Measurements from ENCODE around the gene BCL2. TPM values are rescaled to one million over a fixed set of nuclear protein-coding genes. Genes with fewer than 3 reads are reported as not detected.
A peak's percentile ranks its signal among the peaks of the same experiment; 100 is the strongest.

The BCL2 gene
- polyA plus RNA-seq, 1 of the 3 experiments (the other 2 are of a cell fraction) = 1.5 TPM

- no peak overlapping the region for H3K4me3 ChIP-seq (ENCODE audit: low read depth in 2 of 2, low read length in 1 of 2)
- peak overlapping the region; percentile 33; the same call in 1 of the 2 replicates for H2AFZ ChIP-seq (ENCODE audit: low read depth)
- ChIA-PET CTCF (interaction anchor here (1.0 to 1.9 kb wide), 4 partner anchors 7 to 161 kb away, joined by 3 to 4 read pairs (median 4); no protein-coding TSS in a partner anchor), POLR2A (no interaction called here)
- DNase-seq = no peak
- H3K27me3 ChIP-seq (ENCODE audit: insufficient read depth) = no peaks in the 10 kb centered on the region
- H3K4me1 ChIP-seq (ENCODE audit: control insufficient read depth in 1 of 2, insufficient read depth in 2 of 2, low read depth in 1 of 2, low read length in 1 of 2) = peaks cover 11 to 37% of the 10 kb centered on the region in 2 experiments; a peak in 2 of 4 replicates
- 91% methylated on average over 7 of the region's 7 CpGs for WGBS (ENCODE audit: low lambda C conversion rate)
- H3K4me2 ChIP-seq = peak overlapping the region; percentile 59; the same call in 1 of the 2 replicates
- no peaks in the 10 kb centered on the region for H3K36me3 ChIP-seq (replicated peaks in 1 of 2; ENCODE audit: control insufficient read depth in 1 of 2, insufficient read depth in 2 of 2, low read length in 1 of 2)
- no peak overlapping the region for H3K9ac ChIP-seq
- H4K20me1 ChIP-seq (ENCODE audit: insufficient read depth) = no peaks in the 10 kb centered on the region
- no peak for TF ChIP-seq ZBTB33 (IDR thresholded peaks at IDR 0.05; ENCODE audit: borderline replicate concordance, low read depth)
- TF ChIP-seq TEAD4 (IDR thresholded peaks at IDR 0.05; ENCODE audit: borderline replicate concordance, insufficient read depth) = no peak
- TF ChIP-seq REST (IDR thresholded peaks at IDR 0.05; ENCODE audit: low read depth, low read length) = no peak
- no peak for TF ChIP-seq MXI1 (IDR thresholded peaks at IDR 0.05; ENCODE audit: low read depth, low read length)
- no peaks in the 10 kb centered on the region for H3K79me2 ChIP-seq (ENCODE audit: insufficient read depth)
- peak overlapping the region; percentile 79 to 83; a peak in 3 of 4 replicates for H3K27ac ChIP-seq (ENCODE audit: low read depth in 2 of 2, low read length in 1 of 2)
- H3K9me2 ChIP-seq = no peaks in the 10 kb centered on the region
- H3F3A ChIP-seq (replicated peaks; ENCODE audit: insufficient read depth) = peaks cover 6% of the 10 kb centered on the region
- H3K9me3 ChIP-seq = no peaks in the 10 kb centered on the region
Measured at GRCh38 chr18:63162271-63163014, 157.1 kb downstream of the BCL2 start.

- peak overlapping the region; percentile 19; the same call in 1 of the 2 replicates for H3K9ac ChIP-seq
- peak overlapping the region; percentile 79 to 83 for H3K27ac ChIP-seq (ENCODE audit: low read depth in 2 of 2, low read length in 1 of 2)
- ChIA-PET CTCF (interaction anchor here (1.5 to 1.9 kb wide), 2 partner anchors 18 to 161 kb away, joined by 3 to 4 read pairs; no protein-coding TSS in a partner anchor), POLR2A (no interaction called here)
- peaks cover 11 to 37% of the 10 kb centered on the region in 2 experiments; a peak in 2 of 4 replicates for H3K4me1 ChIP-seq (ENCODE audit: control insufficient read depth in 1 of 2, insufficient read depth in 2 of 2, low read depth in 1 of 2, low read length in 1 of 2)
- H3K9me2 ChIP-seq = no peaks in the 10 kb centered on the region
- H3F3A ChIP-seq (replicated peaks; ENCODE audit: insufficient read depth) = peaks cover 6% of the 10 kb centered on the region
- no peaks in the 10 kb centered on the region for H3K79me2 ChIP-seq (ENCODE audit: insufficient read depth)
- no peaks in the 10 kb centered on the region for H3K9me3 ChIP-seq
- no peak for DNase-seq
- H3K4me3 ChIP-seq (ENCODE audit: low read depth in 2 of 2, low read length in 1 of 2) = no peak overlapping the region
- H3K27me3 ChIP-seq (ENCODE audit: insufficient read depth) = no peaks in the 10 kb centered on the region
- 10% methylated on average over 7 of the region's 7 CpGs for WGBS (ENCODE audit: low lambda C conversion rate)
- H3K4me2 ChIP-seq = peak overlapping the region; percentile 59
- peak overlapping the region; percentile 36; the same call in 1 of the 2 replicates for H2AFZ ChIP-seq (ENCODE audit: low read depth)
- no peaks in the 10 kb centered on the region for H4K20me1 ChIP-seq (ENCODE audit: insufficient read depth)
- H3K36me3 ChIP-seq (replicated peaks in 1 of 2; ENCODE audit: control insufficient read depth in 1 of 2, insufficient read depth in 2 of 2, low read length in 1 of 2) = no peaks in the 10 kb centered on the region
- TF ChIP-seq PBX3 (IDR thresholded peaks at IDR 0.05) (peak; percentile 89), MAX (IDR thresholded peaks at IDR 0.05; ENCODE audit: low read depth) (peak; percentile 96), POLR2AphosphoS5 (IDR thresholded peaks at IDR 0.05; ENCODE audit: low read depth, low read length) (peak; percentile 38; the same call in 1 of the 2 replicates), ZBTB33 (IDR thresholded peaks at IDR 0.05; ENCODE audit: borderline replicate concordance, low read depth) (peak; percentile 57; the same call in 1 of the 2 replicates), RXRA (IDR thresholded peaks at IDR 0.05; ENCODE audit: borderline replicate concordance, low read depth) (peak; percentile 17; the same call in 1 of the 2 replicates), JUND (IDR thresholded peaks at IDR 0.05) (peak; percentile 95), GABPA (IDR thresholded peaks at IDR 0.05; ENCODE audit: low read depth) (no peak), USF1 (IDR thresholded peaks at IDR 0.05; ENCODE audit: borderline replicate concordance, low read depth) (peak; percentile 84), RCOR1 (IDR thresholded peaks at IDR 0.05; ENCODE audit: low read length) (no peak), CHD2 (IDR thresholded peaks at IDR 0.05; ENCODE audit: low read length, partially characterized antibody) (no peak), RFX5 (IDR thresholded peaks at IDR 0.05; ENCODE audit: low read length) (no peak), TCF12 (IDR thresholded peaks at IDR 0.05) (peak; percentile 88)
Measured at GRCh38 chr18:63161761-63162195, 157.8 kb downstream of the BCL2 start.

All from SK-N-SH (cell line).